Right lobe of liver (tissue), 6 donors: ENCODE results near the gene MINAR1. TPM values are rescaled to one million over a fixed set of nuclear protein-coding genes. Genes with fewer than 3 reads are reported as not detected.
A peak's percentile ranks its signal among the peaks of the same experiment; 100 is the strongest.

Source experiments
- ATAC-seq, 4 donors: fragments of 200-7000 bp; cut with Tn5 transposase; one replicate each; pipeline ENCODE4 v1.9.1; 2020; ENCODE audit warnings: mild to moderate bottlenecking in 4 of 4, moderate library complexity in 4 of 4
- DNase-seq, 3 donors: peaks; one replicate each; pipeline ENCODE4 v3.0.0-alpha.2; 2020
- H3K27ac ChIP-seq, 3 donors: fragments of 200-600 bp; one replicate each; pipeline ENCODE4 v1.8.0; 2022
- H3K27me3 ChIP-seq, 2 donors: fragments of 200-600 bp; one replicate each; pipeline ENCODE4 v1.8.0; 2022
- H3K36me3 ChIP-seq, 4 donors: fragments of 200-600 bp; sonication (generic) in 1 of 4; one replicate each; pipeline versions ENCODE4 v1.5.1 to v1.8.0; 2017 to 2022; ENCODE audit warnings: control low read depth in 1 of 4
- H3K4me1 ChIP-seq, 4 donors: fragments of 200-600 bp; sonication (generic) in 1 of 4; one replicate each; pipeline versions ENCODE4 v1.5.1 to v1.8.0; 2017 to 2022; ENCODE audit warnings: control low read depth in 1 of 4
- H3K4me3 ChIP-seq, 3 donors: fragments of 200-600 bp; one replicate each; pipeline ENCODE4 v1.8.0; 2022
- H3K9me3 ChIP-seq, 4 donors: fragments of 200-600 bp; sonication (generic) in 1 of 4; one replicate each; pipeline versions ENCODE4 v1.5.1 to v1.8.0; 2017 to 2022; ENCODE audit warnings: control low read depth in 1 of 4
- POLR2A ChIP-seq: fragments of 450-650 bp; IDR thresholded peaks from one replicate; pipeline ENCODE4 v1.6.1; 2017; ENCODE audit warnings: antibody characterized with exemption, mild to moderate bottlenecking
- WGBS: methylation state at CpG from one replicate; pipeline ENCODE4 v1.1.6; 2018; ENCODE audit warnings: low coverage, low lambda C conversion rate; ENCODE audit not compliant: insufficient coverage; ENCODE audit errors: missing lambda C conversion rate; 5-methylcytosine and 5-hydroxymethylcytosine counted together
- intact Hi-C, 2 donors: fragments of 100-400 bp; cut with DNase I; formaldehyde crosslinking; loops; one replicate each; pipeline versions ENCODE4 v1.11.2 to v1.14.1; 2022
- long read RNA-seq: library from polyadenylated mRNA; unstranded; transcript quantifications from one replicate; pipeline ENCODE4 v2.0.0, GENCODE V29; 2019
- total RNA-seq, 6 experiments: library from RNA; depleted of rRNA in 2 of 6; stranded (reverse); fragments of >200 nt in 2 of 6; fragmentation: NEBNext Ultra II Directional in 3 of 6; extraction: Animal tissue kit (Norgen Biotek cat#: 25700) in 3 of 6; gene quantifications; one replicate each; pipeline versions ENCODE4 v1.1.0 to v1.2.4, GENCODE V29; 2016 to 2023
- TF ChIP-seq, protein P1 (sequence below), 4 donors: fragments of 200-600 bp in 3 of 4; fragments of 450-650 bp in 1 of 4; IDR thresholded peaks; one replicate each; pipeline versions ENCODE4 v1.5.1 to v1.8.0; 2016 to 2022; ENCODE audit warnings: antibody characterized with exemption in 4 of 4, mild to moderate bottlenecking in 2 of 4
- donor health status: DM: no; HTN: yes; CAD: no.
- donor health status: DM: no; HTN: no; CAD: no.
- donor health status: DM: no; HTN: no; CAD: no.
- donor health status: DM: no; HTN: yes; CAD: no.
- donor health status: DM: no; HTN: yes; CAD: no.

Gene MINAR1, protein sequence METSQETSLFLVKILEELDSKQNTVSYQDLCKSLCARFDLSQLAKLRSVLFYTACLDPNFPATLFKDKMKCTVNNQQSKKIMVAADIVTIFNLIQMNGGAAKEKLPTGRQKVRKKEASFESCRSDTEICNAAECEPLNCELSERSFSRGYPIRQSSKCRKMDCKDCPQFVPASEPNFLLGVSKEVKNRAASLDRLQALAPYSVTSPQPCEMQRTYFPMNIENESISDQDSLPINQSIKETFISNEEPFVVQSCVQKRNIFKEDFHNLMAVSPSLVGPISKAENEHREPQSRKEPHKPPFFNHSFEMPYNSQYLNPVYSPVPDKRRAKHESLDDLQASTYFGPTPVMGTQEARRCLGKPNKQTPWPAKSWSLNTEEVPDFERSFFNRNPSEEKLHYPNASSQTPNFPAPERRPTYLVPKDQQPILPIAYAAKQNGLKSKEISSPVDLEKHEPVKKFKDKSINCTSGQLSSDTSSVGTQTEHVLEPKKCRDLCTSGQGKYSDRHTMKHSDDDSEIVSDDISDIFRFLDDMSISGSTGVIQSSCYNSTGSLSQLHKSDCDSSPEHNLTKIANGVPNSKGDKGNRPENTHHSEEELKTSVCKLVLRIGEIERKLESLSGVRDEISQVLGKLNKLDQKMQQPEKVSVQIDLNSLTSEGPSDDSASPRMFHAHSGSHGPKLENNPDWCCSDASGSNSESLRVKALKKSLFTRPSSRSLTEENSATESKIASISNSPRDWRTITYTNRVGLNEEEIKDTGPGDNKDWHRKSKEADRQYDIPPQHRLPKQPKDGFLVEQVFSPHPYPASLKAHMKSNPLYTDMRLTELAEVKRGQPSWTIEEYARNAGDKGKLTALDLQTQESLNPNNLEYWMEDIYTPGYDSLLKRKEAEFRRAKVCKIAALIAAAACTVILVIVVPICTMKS
- under 1 TPM in 3 of 6 experiments, not detected in 3; 0.06 to 0.12 (median 0.07) TPM for total RNA-seq
- long read RNA-seq, result 0 reads

DNA sequence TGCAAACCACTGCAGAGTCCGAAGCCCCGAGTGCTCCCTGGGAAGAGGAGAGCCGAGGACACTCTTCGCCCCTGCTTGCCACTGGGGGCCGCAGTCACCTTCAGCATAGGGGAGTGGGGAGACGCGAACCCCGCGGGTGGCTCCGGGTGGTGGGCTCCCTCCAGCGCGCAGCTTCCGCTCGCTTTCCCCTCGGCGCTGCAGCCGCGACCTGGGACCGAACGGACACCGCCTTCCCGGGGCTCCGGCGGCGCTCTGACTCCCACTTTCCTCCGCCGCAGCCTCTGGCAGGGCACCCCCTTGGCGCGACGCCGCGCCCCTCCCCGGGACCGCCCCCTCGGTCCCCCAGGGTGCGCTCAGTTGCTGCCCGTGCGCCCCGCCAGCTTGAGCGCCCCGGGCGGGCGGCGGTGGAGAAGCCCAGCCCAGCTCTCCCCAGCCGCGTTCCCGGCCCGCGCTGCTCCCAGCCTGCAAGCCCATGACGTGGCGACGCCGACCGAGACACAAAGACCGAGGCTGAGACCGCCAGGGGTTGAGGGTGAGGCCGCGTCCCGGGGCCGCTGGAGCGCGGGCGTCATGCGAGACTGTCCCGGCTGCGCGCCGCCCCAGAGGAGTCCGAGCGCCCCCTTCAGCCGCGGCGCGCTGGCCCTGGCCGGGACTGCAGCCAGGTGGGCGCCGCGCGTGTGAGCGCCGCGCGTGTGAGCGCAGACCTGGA lies at the start of gene MINAR1:
MINAR1 (plus strand) TSS at position 701 of the 709 bp plus-strand sequence. CDS start 23,812 bp downstream, outside the sequence.
- ATAC-seq (peak in 2 of 4 donors; percentile 27 to 42), DNase-seq (no peak)
- no peak within 1 kb of the TSS for H3K27ac ChIP-seq
- TF ChIP-seq, protein P1, sequence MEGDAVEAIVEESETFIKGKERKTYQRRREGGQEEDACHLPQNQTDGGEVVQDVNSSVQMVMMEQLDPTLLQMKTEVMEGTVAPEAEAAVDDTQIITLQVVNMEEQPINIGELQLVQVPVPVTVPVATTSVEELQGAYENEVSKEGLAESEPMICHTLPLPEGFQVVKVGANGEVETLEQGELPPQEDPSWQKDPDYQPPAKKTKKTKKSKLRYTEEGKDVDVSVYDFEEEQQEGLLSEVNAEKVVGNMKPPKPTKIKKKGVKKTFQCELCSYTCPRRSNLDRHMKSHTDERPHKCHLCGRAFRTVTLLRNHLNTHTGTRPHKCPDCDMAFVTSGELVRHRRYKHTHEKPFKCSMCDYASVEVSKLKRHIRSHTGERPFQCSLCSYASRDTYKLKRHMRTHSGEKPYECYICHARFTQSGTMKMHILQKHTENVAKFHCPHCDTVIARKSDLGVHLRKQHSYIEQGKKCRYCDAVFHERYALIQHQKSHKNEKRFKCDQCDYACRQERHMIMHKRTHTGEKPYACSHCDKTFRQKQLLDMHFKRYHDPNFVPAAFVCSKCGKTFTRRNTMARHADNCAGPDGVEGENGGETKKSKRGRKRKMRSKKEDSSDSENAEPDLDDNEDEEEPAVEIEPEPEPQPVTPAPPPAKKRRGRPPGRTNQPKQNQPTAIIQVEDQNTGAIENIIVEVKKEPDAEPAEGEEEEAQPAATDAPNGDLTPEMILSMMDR (IDR thresholded peaks at IDR 0.05), result no peak
- TF ChIP-seq POLR2A, result no peak
- H3K4me3 ChIP-seq, result peak within 1 kb of the TSS in 2 of 3 donors; percentile 7 to 39
- H3K4me1 ChIP-seq, result peaks cover 0 to 11% (median 0%) of the 10 kb centered on the region in 4 donors
- H3K27me3 ChIP-seq, result peaks cover 0 to 24% of the 10 kb centered on the region in 2 donors
- H3K36me3 ChIP-seq, result no peaks in the 10 kb centered on the region
- no CpG with 5 or more reads among the region's 84 CpGs for WGBS
- H3K9me3 ChIP-seq, result no peaks in the 10 kb centered on the region
- intact Hi-C loops, result no loop called here

DNA sequence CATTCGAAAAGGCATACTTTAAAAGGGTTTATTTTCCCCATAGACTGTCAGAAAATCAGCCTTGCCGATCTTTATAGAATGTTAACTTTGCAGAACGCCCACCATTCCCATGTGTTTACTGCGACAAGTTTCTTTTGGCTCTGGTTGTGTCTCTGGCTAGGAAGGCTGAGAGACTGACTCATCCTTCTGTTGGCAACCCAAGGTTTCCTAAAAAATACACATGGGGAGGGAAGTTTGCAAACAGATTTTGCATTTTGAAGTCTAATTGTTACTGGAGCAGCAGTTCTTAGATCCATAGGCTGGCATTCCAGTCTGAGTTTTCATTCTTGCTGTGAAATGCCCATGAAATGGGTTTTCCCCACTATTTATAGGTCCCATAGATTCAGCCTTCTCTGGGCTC lies 37.9 kb upstream of the MINAR1 start:
- 63% methylated on average over 4 of the region's 4 CpGs for WGBS
- Histone ChIP-seq H3K27me3 (no peaks in the 10 kb centered on the region), H3K27ac (no peak overlapping the region), H3K4me3 (no peak overlapping the region), H3K4me1 (no peaks in the 10 kb centered on the region), H3K36me3 (no peaks in the 10 kb centered on the region), H3K9me3 (no peaks in the 10 kb centered on the region)
- no peak for DNase-seq
- TF ChIP-seq, protein P1 (IDR thresholded peaks at IDR 0.05), result no peak
- no peak for TF ChIP-seq POLR2A
- no peak for ATAC-seq
- intact Hi-C loops, result no loop called here

DNA sequence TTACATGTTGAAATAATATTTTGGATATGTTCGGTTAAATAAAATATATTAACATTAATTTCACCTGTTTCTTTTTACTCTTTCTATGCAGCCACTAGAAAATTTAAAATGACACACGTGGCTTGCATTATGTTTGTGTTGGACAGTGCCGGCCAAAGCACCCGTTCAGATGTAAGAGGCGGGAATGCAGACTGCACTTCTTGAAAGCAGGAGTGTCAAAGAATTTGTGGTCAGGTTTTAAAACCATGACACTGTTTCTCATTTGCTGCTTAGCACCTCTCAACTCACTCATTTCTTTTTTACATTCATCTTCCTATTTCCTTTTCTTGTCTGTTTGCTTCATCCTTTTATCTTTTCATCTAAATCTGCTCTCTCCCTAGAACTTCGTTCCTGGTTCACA lies 35.3 kb upstream of the MINAR1 start:
- TF ChIP-seq, protein P1 (IDR thresholded peaks at IDR 0.05), result no peak
- TF ChIP-seq POLR2A, result no peak
- H3K9me3 ChIP-seq, result no peaks in the 10 kb centered on the region
- 60% methylated on average over 6 of the region's 6 CpGs for WGBS
- H3K27me3 ChIP-seq, result no peaks in the 10 kb centered on the region
- DNase-seq (no peak), ATAC-seq (no peak)
- H3K4me3 ChIP-seq, result no peak overlapping the region
- no peaks in the 10 kb centered on the region for H3K4me1 ChIP-seq
- intact Hi-C loops, result no loop called here
- H3K27ac ChIP-seq, result no peak overlapping the region
- H3K36me3 ChIP-seq, result no peaks in the 10 kb centered on the region

DNA sequence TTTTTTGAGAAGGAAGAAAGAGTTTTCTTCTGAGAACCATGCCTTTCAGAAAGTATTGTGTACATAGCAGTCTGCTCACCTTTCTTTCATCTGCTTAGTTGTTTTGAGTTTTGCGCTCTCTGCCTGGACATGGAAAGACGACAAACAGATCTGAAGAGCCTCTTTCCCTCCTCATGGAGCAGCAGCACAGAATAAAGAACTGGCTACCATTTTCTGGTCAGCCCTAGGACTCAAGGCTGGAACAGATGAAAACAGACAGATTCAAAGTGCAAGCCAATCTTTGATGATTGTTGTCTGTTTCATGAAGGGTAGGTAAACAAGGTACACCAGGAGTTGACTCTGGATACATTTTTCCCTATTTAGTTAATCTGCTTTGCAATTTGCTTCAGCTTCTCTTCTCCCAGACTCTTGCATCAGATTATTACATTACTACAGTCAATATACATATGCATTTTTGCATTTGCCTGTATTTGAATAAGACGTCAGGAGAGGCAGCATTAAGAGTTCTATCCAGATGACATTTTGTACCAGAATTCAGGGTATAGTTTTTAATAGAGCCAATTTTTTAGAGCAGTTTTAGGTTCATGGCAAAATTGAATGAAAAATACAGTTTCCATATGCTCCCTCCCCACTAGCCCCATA lies 34.7 kb upstream of the MINAR1 start:
- DNase-seq (no peak), ATAC-seq (no peak)
- Histone ChIP-seq H3K9me3 (no peaks in the 10 kb centered on the region), H3K4me1 (no peaks in the 10 kb centered on the region), H3K27ac (no peak overlapping the region), H3K36me3 (no peaks in the 10 kb centered on the region), H3K4me3 (no peak overlapping the region), H3K27me3 (no peaks in the 10 kb centered on the region)
- intact Hi-C loops, result no loop called here
- TF ChIP-seq, protein P1 (IDR thresholded peaks at IDR 0.05), result no peak
- no peak for TF ChIP-seq POLR2A
- WGBS, result 75% methylated on average over 3 of the region's 3 CpGs
